Lower lobe of right lung (tissue), 2 donors: ENCODE results near the gene ATP10A. TPM values are rescaled to one million over a fixed set of nuclear protein-coding genes. Genes with fewer than 3 reads are reported as not detected.

Source experiments
- ATAC-seq, 2 donors: fragments of 200-7000 bp; cut with Tn5 transposase; one replicate each; pipeline ENCODE4 v1.9.1; 2020 to 2022; ENCODE audit warnings: mild to moderate bottlenecking in 2 of 2, moderate library complexity in 2 of 2
- DNase-seq: peaks from one replicate; pipeline ENCODE4 v3.0.0-alpha.2; 2020
- H3K27ac ChIP-seq: fragments of 200-600 bp; one replicate; pipeline ENCODE4 v1.8.0; 2022
- H3K27me3 ChIP-seq: fragments of 200-600 bp; one replicate; pipeline ENCODE4 v1.8.0; 2022; ENCODE audit warnings: low read depth
- H3K36me3 ChIP-seq: fragments of 200-600 bp; one replicate; pipeline ENCODE4 v1.8.0; 2022; ENCODE audit warnings: mild to moderate bottlenecking
- H3K4me1 ChIP-seq: fragments of 200-600 bp; one replicate; pipeline ENCODE4 v1.8.0; 2022
- H3K4me3 ChIP-seq: fragments of 200-600 bp; one replicate; pipeline ENCODE4 v1.8.0; 2022; ENCODE audit warnings: mild to moderate bottlenecking
- H3K9me3 ChIP-seq: fragments of 200-600 bp; one replicate; pipeline ENCODE4 v1.8.0; 2022
- intact Hi-C: fragments of 100-400 bp; cut with DNase I; formaldehyde crosslinking; loops from one replicate; pipeline ENCODE4 v1.11.0; 2022
- total RNA-seq: library from RNA; stranded (reverse); fragmentation: NEBNext Ultra II Directional; extraction: Animal tissue kit (Norgen Biotek cat#: 25700); gene quantifications from one replicate; pipeline ENCODE4 v1.2.1, GENCODE V29; 2021
- TF ChIP-seq, protein P1 (sequence below): fragments of 200-600 bp; IDR thresholded peaks from one replicate; pipeline ENCODE4 v1.8.0; 2022; ENCODE audit warnings: antibody characterized with exemption, mild to moderate bottlenecking
- donor health status: DM: no; HTN: yes; CAD: no; lungs with severe emphysema.

Gene ATP10A
- total RNA-seq, 1 donor from 2014 or later, result 43.5 TPM

DNA sequence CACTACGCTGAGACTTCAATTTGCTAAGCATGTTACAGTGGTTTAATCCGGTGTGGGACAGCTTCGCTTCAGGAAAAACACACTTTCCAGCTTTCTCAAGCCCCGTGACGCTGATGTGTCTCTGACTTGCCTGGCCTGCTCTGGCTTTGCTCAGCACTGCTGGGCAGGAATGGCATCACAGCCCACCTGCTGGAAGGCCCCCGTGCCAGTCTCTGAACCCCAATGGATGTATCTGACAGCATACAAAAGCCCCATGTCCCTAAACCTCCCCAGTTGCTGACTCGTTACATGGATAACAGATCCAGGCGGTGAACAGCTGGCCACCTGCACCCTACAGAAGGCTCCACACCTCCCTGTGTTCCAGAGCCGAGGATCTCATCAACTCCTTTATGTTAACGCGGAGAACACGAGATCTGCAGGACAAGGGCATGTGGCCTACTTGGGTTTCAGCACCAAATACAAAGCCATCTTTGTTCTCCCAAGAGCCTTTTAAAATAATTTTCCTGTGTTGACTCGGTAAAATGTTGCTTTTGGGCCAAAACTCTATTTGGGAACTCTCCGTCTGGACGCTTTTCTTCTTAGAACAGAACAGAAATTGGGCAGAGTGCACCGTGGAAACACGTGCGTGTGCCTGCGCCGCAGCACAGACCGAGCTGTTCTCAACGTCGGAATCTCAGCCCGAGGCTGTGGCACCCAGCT is 61.4 kb downstream of the ATP10A start:
- Histone ChIP-seq H3K27ac (no peak overlapping the region), H3K4me1 (no peaks in the 10 kb centered on the region), H3K9me3 (no peaks in the 10 kb centered on the region), H3K36me3 (no peaks in the 10 kb centered on the region), H3K27me3 (no peaks in the 10 kb centered on the region), H3K4me3 (no peak overlapping the region)
- DNase-seq (no peak), ATAC-seq (no peak)
- TF ChIP-seq, protein P1, sequence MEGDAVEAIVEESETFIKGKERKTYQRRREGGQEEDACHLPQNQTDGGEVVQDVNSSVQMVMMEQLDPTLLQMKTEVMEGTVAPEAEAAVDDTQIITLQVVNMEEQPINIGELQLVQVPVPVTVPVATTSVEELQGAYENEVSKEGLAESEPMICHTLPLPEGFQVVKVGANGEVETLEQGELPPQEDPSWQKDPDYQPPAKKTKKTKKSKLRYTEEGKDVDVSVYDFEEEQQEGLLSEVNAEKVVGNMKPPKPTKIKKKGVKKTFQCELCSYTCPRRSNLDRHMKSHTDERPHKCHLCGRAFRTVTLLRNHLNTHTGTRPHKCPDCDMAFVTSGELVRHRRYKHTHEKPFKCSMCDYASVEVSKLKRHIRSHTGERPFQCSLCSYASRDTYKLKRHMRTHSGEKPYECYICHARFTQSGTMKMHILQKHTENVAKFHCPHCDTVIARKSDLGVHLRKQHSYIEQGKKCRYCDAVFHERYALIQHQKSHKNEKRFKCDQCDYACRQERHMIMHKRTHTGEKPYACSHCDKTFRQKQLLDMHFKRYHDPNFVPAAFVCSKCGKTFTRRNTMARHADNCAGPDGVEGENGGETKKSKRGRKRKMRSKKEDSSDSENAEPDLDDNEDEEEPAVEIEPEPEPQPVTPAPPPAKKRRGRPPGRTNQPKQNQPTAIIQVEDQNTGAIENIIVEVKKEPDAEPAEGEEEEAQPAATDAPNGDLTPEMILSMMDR, result no peak
- intact Hi-C loops, result no loop called here

DNA sequence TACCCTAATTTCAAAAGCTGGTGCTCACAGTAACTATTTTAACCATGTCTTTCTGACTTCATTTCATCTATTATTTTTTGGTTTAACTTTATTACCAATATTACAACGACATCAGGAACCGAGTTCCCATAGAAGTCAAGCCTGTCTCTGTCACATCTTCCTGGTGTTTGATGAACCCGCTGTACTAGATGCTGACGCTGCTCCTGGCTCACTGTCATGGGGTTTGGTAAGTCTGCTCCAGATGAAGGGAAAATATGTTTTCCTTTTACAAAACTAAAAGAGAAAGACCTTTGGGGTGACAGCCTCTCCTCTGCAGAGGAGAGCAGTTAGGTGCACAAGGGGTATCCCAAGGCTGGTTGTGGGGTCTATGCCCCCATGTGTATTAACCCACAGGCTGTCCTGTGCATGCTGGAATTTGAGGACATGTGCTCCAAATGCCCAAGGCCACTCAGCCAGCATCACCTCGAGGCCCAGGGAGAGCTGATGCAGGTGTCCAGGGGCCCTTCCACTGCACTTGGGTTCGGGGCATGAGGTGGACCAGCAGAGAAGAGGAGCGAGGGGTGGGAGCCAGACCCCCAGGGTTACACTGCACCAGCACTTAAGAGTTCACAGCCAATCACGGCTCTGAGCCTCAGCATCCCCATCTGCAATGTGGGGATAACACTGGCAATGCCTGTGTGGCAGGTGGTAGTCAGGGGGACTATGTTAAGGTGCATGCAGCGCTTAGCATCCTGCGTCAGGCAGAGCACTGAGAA is 62.2 kb downstream of the ATP10A start:
- ATAC-seq, result no peak
- DNase-seq, result no peak
- Histone ChIP-seq H3K4me1 (no peaks in the 10 kb centered on the region), H3K36me3 (no peaks in the 10 kb centered on the region), H3K4me3 (no peak overlapping the region), H3K9me3 (no peaks in the 10 kb centered on the region), H3K27ac (no peak overlapping the region), H3K27me3 (no peaks in the 10 kb centered on the region)
- intact Hi-C loops, result no loop called here
- TF ChIP-seq, protein P1, result no peak

- intact Hi-C loops, result no loop called here
- no peak for ATAC-seq
- DNase-seq, result no peak
- Histone ChIP-seq H3K4me3 (no peak overlapping the region), H3K27me3 (no peaks in the 10 kb centered on the region), H3K27ac (no peak overlapping the region), H3K9me3 (no peaks in the 10 kb centered on the region), H3K4me1 (no peaks in the 10 kb centered on the region), H3K36me3 (no peaks in the 10 kb centered on the region)
- TF ChIP-seq, protein P1, result no peak
Measured at GRCh38 chr15:25799906-25800700, 63.0 kb downstream of the ATP10A start.

DNA sequence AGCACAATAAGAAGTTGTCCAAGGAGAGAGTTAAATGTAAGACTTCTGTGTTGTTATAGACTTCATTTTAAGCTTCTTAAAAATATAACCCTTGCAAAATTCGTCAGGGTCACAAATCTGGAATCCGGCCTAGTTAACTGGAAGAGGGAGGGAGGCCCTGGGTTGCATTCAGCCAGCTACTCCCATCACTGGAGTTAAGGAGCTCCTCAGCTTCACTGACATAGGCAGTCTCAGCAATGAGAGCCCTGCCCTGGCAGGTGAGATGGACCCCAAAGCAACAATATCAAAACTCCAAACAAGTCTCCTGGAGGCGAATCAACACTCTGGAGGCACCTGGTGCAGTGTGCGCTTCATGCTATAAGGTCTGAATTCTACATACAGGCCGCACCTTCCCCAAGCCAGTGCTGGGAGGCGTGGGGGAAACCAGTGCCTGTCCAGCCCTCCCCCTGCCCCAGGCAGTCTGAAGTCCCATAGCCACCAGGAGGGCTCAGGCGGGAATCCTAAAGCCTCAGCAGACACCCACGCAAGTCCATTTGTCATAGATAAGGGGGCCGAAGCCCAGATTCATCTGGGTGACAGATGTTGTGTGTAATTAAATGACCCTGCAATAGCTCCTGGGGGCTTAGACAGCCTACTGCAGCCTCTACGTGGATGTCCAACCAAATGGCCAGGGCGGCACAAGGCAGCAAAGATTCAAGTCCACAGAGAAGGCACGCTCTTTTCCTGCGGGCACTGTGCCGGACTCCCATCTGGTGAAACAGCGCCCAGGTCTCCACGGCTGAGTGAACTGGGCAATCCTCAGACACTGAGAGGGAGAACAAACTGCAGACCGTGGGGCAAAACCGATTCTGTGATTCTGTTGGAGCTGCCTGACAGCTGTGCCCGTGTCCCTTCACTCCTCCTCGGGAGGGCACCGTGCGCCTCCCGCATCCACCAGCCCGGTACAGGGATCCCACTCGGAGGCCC is 64.9 kb downstream of the ATP10A start:
- H3K4me3 ChIP-seq, result no peak overlapping the region
- H3K9me3 ChIP-seq, result no peaks in the 10 kb centered on the region
- ATAC-seq, result no peak
- no peak overlapping the region for H3K27ac ChIP-seq
- TF ChIP-seq, protein P1, result no peak
- intact Hi-C loops, result no loop called here
- no peaks in the 10 kb centered on the region for H3K4me1 ChIP-seq
- H3K36me3 ChIP-seq, result no peaks in the 10 kb centered on the region
- no peaks in the 10 kb centered on the region for H3K27me3 ChIP-seq
- DNase-seq, result no peak

GRCh38 chr15:25797511-25797935 is 65.6 kb downstream of the ATP10A start:
- ATAC-seq (no peak), DNase-seq (no peak)
- Histone ChIP-seq H3K4me3 (no peak overlapping the region), H3K4me1 (no peaks in the 10 kb centered on the region), H3K36me3 (no peaks in the 10 kb centered on the region), H3K9me3 (no peaks in the 10 kb centered on the region), H3K27ac (no peak overlapping the region), H3K27me3 (no peaks in the 10 kb centered on the region)
- TF ChIP-seq, protein P1, result no peak
- intact Hi-C loops, result no loop called here
